AG04450 (cell line): ENCODE measurements around the gene BRSK2. TPM values are rescaled to one million over a fixed set of nuclear protein-coding genes. Genes with fewer than 3 reads are reported as not detected.

ENCODE experiments used
- CTCF ChIA-PET: fragments of 300-600, 350-600 bp; formaldehyde crosslinking; extraction: SDS; loops from one replicate; lab custom pipeline; 2022; ENCODE audit warnings: antibody characterized with exemption, inconsistent platforms; lab: Charles Lee
- POLR2A ChIA-PET: fragments of 350-600 bp; formaldehyde crosslinking; extraction: SDS; loops from one replicate; lab custom pipeline; 2021; ENCODE audit warnings: antibody characterized with exemption, inconsistent platforms; lab: Yijun Ruan, JAX
- DNase-seq: peaks from one replicate; pipeline ENCODE4 v3.0.0-alpha.2; 2011; ENCODE audit warnings: low read depth, low spot score
- H3K27ac ChIP-seq: one replicate; pipeline ENCODE4 v1.5.1; 2012; ENCODE audit warnings: low read depth, low read length, control low read depth
- H3K27me3 ChIP-seq: one replicate; pipeline ENCODE4 v1.6.0; 2012; ENCODE audit warnings: low read length; ENCODE audit not compliant: control insufficient read depth, insufficient read depth
- H3K4me3 ChIP-seq: 2 replicates; pipeline ENCODE4 v1.5.1; 2011; ENCODE audit warnings: mild to moderate bottlenecking, low read depth, low read length, control low read depth
- H3K9me3 ChIP-seq: 2 replicates; pipeline ENCODE4 v1.5.1; 2012; ENCODE audit warnings: low read length; ENCODE audit not compliant: control insufficient read depth, insufficient read depth
- polyA plus RNA-seq: library from polyadenylated mRNA; depleted of rRNA; stranded (reverse); fragments of >200 nt; gene quantifications from 2 replicates; pipeline ENCODE4 v1.2.3, GENCODE V29; 2011
- TF ChIP-seq, protein P1 (sequence below): IDR thresholded peaks from 2 replicates; pipeline ENCODE4 v1.5.1; 2011; ENCODE audit warnings: low read depth, low read length, control low read depth, inconsistent platforms

BRSK2 gene
- polyA plus RNA-seq, 1 experiment, result 0.11 TPM

DNA sequence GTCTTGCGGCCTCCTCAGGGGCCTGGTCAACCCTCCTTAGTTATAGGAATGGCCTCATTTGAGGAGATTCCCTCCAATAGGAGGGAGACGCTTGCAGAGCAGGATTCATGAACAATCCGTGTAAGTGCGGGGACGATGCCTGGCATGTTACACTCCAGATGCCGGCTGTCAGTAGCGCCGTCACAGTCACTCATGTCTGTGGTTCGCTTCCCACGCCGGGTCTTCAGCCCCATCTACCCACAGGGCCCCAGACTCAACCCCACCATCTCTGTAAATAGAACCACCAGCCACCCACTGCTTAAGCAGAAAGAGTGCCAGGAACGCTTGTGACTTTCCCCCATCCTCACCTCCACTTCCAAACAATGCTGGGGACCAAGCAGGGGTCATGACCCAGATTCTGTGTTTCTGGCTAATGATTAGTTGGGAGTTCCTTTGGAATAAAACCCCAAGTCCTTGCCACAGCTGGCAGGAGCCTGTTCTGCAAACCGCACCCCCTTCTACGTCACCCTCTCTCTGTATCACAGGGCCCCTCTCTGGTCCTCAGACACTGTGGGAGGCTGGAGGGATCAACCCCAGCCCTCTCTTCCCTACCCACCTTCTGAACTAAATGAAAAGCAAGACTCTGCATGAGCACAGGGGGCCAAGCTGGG lies 41.5 kb upstream of the BRSK2 start:
- DNase-seq, result no peak
- Histone ChIP-seq H3K4me3 (no peak overlapping the region), H3K27ac (no peak overlapping the region), H3K27me3 (peaks cover 23% of the 10 kb centered on the region), H3K9me3 (no peaks in the 10 kb centered on the region; the same call in 1 of the 2 replicates)
- TF ChIP-seq, protein P1, sequence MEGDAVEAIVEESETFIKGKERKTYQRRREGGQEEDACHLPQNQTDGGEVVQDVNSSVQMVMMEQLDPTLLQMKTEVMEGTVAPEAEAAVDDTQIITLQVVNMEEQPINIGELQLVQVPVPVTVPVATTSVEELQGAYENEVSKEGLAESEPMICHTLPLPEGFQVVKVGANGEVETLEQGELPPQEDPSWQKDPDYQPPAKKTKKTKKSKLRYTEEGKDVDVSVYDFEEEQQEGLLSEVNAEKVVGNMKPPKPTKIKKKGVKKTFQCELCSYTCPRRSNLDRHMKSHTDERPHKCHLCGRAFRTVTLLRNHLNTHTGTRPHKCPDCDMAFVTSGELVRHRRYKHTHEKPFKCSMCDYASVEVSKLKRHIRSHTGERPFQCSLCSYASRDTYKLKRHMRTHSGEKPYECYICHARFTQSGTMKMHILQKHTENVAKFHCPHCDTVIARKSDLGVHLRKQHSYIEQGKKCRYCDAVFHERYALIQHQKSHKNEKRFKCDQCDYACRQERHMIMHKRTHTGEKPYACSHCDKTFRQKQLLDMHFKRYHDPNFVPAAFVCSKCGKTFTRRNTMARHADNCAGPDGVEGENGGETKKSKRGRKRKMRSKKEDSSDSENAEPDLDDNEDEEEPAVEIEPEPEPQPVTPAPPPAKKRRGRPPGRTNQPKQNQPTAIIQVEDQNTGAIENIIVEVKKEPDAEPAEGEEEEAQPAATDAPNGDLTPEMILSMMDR, result no peak
- CTCF ChIA-PET, result no interaction called here
- POLR2A ChIA-PET, result interaction anchor here (0.7 kb wide), 1 partner anchor 28 kb away, joined by 4 read pairs; no protein-coding TSS in a partner anchor

GRCh38 chr11:1348796-1349326 lies 40.9 kb upstream of the BRSK2 start:
- Histone ChIP-seq H3K27ac (no peak overlapping the region), H3K9me3 (no peaks in the 10 kb centered on the region; the same call in 1 of the 2 replicates), H3K27me3 (peaks cover 21% of the 10 kb centered on the region), H3K4me3 (no peak overlapping the region)
- no peak for DNase-seq
- TF ChIP-seq, protein P1, result no peak
- ChIA-PET POLR2A (no interaction called here), CTCF (no interaction called here)

GRCh38 chr11:1349327-1350041 lies 40.2 kb upstream of the BRSK2 start:
- no peak for DNase-seq
- H3K27ac ChIP-seq, result no peak overlapping the region
- H3K27me3 ChIP-seq, result peaks cover 21% of the 10 kb centered on the region
- no peak overlapping the region for H3K4me3 ChIP-seq
- TF ChIP-seq, protein P1, result no peak
- no peaks in the 10 kb centered on the region; the same call in 1 of the 2 replicates for H3K9me3 ChIP-seq
- ChIA-PET CTCF (no interaction called here), POLR2A (no interaction called here)

DNA sequence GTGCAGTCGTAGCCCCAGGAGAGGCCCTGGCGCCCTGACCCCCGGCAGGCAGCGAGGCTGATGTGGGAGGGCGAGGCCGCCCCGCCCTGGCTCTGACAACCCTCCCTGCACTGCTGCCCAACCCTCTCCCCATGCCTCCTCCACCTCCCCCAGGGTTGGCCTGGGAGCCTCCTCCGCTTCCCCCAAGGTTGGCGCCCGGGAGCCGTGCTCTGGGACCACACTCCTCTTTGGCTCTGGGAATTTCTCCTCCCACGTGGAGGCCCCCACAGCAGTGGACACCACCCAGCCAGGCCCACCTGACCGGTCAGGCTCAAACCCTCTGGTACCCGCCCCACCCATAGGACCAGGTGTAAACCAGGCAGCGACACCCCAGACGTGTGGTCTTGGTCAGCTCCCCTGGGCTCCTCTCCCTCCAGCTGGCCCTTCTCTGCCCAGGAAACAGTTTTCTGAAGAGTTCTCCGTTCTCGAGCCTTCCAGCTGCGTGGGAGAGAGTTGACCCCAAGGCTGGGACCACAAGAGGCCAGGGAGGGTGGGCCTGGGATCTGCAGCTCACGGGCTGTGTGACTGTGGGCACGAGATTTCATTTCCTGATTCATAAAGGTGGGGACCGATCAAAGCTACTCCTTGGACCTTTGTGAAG lies 39.5 kb upstream of the BRSK2 start:
- POLR2A ChIA-PET, result no interaction called here
- Histone ChIP-seq H3K27me3 (peaks cover 18% of the 10 kb centered on the region), H3K27ac (no peak overlapping the region), H3K9me3 (no peaks in the 10 kb centered on the region; the same call in 1 of the 2 replicates), H3K4me3 (no peak overlapping the region)
- CTCF ChIA-PET, result interaction anchor here (0.5 to 0.6 kb wide), 2 partner anchors 15 to 54 kb away, joined by 3 to 4 read pairs; no protein-coding TSS in a partner anchor
- DNase-seq, result no peak
- TF ChIP-seq, protein P1, result no peak
